CD4-positive, alpha-beta T cell treated with Interleukin-15 for 4 hours (primary cell): ENCODE data around the gene TUBA1A.
"Not testable (repeated sequence)": the region's sequence is repeated elsewhere in the genome, so short reads cannot be mapped to it uniquely, and the experiment has no call there.

Source experiments
- DNase-seq: peaks from one replicate; pipeline ENCODE4 v3.0.0-alpha.2; 2020; ENCODE audit warnings: low spot score

TUBA1A gene

DNA sequence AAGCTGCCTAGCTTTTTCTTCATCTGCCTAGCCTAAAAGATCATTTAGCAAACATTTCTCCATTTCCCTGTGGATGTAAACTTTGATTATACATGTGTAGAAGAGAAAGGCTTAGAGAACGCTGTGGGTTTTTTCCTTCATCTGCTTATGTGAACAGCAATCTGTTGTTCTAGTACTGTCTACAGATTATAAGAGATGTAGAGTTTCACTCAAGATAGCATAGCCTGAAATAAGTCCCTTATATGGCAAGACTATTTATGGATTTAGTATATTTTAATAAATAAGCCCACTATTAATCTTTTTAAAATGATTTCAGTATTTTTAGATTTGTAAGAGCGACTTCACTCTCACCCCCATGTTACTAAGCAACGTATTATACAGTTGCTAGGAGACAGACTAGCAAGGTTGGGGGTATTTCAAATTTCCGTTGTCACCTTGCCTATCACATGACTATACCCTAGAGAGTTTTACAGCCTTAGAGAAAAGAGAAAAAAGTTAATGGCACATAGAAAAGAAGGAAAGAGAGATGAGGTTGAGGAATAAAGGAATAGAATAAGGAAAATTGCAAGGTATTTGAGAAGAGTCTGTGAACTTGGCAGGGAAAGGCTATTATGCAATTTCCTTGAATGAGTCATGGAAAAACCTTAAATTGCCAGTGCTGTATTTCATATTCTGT, 12.2 kb upstream of the TUBA1A start:
- peak; percentile 62 for DNase-seq

GRCh38 chr12:49198431-49199155, 9.7 kb upstream of the TUBA1A start:
- no peak for DNase-seq

GRCh38 chr12:49197256-49197655, 8.4 kb upstream of the TUBA1A start:
- no peak for DNase-seq

- no peak for DNase-seq
Observed at GRCh38 chr12:49195736-49196135, 6.9 kb upstream of the TUBA1A start.

- not testable (repeated sequence) for DNase-seq
Observed at GRCh38 chr12:49193746-49194145, 4.9 kb upstream of the TUBA1A start.

DNA sequence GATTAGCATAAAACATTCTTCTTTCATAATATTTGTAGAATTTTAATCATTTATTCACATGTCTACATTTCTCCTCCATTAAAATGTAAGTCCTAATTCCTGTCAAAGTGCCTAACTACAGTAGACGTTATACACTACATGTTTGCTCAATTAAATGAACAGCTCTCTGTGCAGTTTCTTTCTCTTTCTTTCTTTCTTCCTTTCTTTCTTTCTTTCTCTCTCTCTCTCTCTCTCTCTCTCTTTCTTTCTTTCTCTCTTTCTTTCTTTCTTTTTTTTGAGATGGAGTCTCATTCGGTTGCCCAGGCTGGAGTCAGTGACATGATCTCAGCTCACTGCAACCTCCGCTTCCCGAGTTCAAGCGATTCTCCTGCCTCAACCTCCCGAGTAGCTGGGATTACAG, 2.6 kb upstream of the TUBA1A start:
- not testable (repeated sequence) for DNase-seq

- no peak for DNase-seq
Observed at GRCh38 chr12:49190974-49191373, 2.1 kb upstream of the TUBA1A start.

DNA sequence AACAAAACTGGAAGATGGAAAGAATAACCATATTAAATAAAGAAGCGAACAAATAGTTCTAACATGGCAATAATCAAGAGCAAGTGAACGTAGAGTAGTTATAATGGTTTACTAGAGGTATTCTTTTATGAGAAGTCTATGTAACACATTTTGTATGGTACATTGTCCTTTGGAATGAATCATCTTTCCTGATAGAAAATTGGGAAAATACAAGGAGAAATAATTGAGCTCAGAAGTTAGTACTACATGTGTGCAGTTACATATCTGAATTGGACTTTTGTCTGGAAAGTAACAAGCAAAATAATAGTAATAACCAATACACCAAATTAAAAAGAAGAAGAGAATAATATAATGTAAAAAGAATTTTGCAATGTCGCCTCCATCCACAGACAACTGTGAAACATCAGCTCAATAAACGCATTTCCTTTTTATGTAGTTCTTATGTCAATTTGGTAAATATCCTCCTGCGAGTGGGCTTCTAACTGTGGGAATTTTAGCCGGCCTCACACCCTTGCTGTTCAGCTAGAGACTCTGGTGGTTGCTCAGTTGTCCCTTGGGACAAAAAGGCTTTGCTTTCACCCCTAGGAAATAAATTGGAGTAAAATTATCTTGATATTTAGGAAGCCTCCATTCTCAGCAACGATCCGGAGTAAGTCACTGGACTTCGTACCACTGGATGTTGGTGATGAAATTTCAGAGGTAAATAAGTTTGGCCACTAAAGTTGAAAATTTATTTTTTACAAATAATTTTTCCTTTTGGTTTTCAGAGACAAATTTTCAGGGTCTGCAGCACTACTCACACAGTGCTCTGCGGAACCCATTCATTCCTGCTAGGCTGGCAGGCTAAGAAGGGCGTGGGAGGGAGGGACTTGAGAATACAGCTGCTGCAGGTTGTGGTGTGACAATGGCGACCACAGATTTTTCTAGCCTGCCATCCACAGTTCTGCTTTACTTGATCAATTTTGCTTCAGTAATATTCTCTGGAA, 1.1 kb upstream of the TUBA1A start:
- DNase-seq: no peak

- peak; percentile 79 for DNase-seq
Observed at GRCh38 chr12:49188201-49188915, 522 bp downstream of the TUBA1A start.

DNA sequence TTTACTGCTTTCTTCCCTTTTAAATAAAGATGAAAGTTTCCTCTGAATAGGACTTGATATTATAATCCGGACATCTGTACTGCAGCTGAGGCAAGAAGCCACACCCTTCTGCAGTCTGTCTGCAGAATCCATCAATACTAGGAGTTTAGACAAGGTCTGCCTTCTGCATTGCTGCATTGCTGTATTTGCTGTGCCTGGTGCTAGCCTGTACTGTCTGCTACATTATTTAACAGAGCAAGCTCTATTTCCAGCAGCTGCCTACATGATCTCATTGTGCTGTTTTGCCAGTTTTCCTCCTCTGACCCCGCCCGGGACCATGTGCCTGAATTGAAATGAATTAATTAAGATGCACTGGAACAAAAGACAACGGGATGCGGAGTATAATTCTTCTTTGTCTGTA, 1.7 kb downstream of the TUBA1A start:
- no peak for DNase-seq

GRCh38 chr12:49186307-49186706, 2.6 kb downstream of the TUBA1A start:
- not testable (repeated sequence) for DNase-seq

DNA sequence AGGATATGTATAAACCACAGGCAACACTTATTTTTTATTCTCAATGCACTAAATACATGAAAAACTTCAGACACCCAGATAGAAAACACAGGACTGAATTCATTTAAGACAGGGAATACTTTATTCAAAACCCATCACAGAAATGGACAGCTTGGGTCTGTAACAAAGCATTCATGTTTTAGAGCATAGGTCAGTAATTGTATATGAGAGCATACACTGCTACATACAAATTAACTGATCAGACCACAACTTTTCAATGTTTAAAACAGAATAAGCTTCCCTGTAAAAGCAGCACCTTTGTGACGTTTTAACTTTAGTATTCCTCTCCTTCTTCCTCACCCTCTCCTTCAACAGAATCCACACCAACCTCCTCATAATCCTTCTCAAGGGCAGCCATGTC, 4.2 kb downstream of the TUBA1A start:
- DNase-seq: not testable (repeated sequence)

DNA sequence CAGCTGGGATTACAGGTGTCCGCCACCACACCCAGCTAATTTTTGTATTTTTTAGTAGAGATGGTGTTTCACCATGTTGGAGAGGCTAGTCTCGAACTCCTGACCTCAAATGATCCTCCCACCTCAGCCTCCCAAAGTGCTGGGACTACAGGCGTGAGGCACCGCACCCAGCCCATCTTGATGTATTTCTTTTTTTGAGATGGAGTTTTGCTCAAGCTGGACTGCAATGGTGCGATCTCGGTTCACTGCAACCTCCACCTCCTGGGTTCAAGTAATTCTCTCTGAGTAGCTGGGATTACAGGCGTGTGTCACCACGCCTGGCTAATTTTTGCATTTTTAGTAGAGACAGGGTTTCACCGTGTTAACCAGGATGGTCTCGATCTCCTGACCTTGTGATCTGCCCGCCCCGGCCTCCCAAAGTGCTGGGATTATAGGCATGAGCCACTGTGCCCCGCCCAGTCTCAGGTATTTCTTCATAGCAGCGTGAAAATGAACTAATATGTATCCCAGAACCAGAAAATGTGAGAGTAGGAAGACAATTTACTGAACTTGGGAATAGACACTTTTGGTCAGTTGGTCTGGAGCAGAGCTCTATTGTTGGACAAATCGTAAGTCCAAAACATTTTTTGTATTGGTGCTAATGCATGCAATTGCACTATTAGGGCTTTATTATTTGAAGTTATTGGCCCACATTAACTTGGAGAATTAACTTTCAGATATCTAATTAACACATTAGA, 5.5 kb downstream of the TUBA1A start:
- not testable (repeated sequence) for DNase-seq

DNA sequence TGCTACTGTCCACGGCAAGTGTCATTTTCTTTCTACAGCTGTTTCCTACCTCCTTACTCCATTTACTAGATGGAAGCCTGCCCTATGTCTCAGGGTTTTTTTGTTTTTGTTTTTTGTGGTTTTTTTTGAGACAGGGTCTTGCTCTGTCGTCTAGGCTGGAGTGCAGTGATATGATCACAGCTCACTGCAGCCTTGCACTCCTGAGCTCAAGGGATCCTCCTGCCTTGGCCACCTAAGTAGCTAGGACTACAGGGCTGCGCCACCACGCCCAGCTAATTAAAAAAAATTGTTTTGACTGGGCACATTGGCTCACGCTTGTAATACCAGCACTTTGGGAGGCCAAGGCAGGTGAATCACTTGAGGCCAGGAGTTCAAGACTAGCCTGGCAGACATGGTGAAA, 14.7 kb downstream of the TUBA1A start:
- no peak for DNase-seq

DNA sequence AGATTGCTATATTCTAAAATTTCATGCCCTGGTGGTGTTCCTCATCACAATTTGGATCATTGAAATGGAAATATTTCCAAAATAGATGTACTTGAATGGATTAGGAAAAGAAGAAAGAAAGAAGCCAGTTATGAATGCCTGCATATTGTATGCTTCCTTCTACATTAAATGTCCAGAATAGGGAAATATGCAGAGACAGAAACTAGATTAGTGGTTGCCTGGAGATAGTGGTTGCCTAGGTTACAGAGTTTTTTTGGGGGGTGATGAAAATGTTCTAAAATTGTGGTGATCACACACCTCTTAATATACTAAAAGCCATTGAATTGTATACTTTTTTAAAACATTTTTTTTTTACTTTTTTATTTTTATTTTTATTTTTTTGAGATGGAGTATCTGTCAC, 18.0 kb downstream of the TUBA1A start:
- no peak for DNase-seq

DNA sequence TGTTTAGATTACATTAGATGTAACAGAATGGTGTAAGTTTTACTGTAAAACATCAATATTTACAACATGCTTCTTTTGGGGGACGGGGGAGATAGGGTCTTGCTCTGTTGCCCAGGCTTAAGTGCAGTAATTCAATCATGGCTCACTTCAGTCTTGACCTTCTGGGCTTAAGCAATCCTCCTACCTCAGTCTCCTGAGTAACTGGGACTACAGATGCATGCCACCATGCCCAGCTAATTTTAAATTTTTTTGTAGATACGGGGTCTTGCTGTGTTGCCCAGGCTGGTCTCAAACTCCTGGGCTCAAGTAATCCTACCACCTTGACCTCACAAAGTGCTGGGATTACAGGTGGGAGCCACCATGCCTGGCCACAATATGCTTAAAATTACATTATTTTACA, 23.8 kb downstream of the TUBA1A start:
- no peak for DNase-seq

DNA sequence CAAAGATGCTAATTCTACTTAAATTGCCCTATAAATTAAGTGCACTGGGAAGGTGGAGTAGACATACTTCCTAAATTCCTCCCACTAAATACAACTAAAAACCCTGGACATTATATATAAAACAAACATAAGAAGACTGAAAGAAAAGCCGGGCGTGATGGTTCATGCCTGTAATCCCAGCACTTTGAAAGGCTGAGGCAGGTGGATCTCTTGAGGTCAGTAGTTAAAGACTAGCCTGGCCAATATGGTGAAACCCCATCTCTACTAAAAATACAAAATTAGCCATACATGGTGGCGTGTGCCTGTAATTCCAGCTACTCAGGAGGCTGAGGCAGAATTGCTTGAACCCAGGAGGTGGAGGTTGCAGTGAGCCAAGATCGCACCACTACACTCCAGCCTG, 27.0 kb downstream of the TUBA1A start:
- not testable (repeated sequence) for DNase-seq

DNA sequence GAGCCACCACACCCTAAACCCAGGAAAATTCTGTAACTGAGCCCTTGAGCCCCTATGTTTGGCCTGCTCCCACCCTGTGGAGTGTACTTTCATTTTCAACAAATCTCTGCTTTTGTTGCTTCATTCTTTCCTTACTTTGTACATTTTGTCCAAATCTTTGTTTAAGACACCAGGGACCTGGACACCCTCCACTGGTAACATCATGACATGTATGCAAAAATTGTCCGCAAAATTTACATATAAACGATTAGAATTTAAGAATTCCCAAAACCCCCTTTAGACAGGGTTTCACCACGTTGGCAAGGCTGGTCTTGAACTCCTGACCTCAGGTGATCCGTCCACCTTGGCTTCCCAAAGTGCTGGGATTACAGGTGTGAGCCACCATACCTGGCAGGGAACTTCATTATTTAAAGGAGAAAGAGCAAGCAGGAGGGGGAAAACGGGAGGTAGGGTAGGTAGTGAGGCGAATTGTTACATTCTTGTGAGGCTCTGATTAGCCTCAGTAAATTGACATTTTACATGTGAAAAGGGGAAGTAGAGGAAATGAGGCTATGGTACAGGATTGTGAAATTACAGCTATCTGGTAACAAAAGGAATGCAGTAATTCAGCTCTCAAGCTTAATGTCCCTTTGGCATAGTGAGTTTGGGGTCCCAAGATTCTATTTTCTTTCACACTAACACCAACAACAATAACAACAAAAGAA, 27.6 kb downstream of the TUBA1A start:
- no peak for DNase-seq

DNA sequence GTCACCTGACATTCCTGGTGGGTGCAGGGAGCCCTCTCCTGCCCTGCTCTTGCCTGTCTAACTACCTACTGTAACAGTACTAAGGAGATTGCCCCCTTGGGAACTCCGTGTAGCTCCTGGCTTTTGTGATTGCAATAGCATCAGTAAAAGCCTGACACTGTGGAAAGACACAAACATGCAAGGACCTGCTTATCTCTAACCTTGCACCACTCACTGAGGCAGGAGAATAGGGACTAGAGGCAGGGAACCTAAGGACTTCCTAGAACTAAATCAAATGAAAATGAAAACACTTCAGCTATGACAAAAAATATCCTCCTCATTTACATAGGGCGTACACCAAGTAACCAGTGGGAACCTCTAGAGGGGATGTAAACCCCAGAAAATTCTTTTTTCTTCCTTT, 28.5 kb downstream of the TUBA1A start:
- DNase-seq: no peak

- DNase-seq: no peak
Observed at GRCh38 chr12:49154221-49154620, 34.7 kb downstream of the TUBA1A start.

DNA sequence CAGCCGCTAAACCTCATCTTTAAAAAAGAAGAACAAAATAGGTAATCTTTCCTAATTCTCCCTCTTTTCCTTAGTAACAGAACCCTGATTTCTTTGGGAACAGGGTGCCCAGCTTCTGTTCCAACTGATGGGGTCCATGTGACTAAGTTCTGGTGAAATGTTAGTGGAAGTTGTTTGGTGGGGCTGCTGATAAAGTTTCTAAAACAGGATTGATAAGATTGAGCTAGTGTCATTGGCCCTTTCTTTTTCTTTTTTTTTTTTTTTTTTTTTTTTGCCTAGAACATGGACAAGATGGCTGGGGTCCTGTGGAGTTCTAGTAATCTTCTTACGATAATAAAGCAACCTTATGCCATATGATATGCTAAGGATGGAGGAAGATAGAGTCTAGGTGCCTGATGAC, 41.5 kb downstream of the TUBA1A start:
- no peak for DNase-seq
